ENCODE measurements around the gene TSC2. TPM values are rescaled to one million over a fixed set of nuclear protein-coding genes. Genes with fewer than 3 reads are reported as not detected.

The TSC2 gene
- total and polyA plus RNA-seq, 2 donors (not counting 3 experiments of a cell fraction or from before 2014, with no cell fraction given): 87.9 to 144 TPM

- H3K4me1 ChIP-seq (ENCODE audit: control insufficient read depth, extremely low read depth, insufficient read depth, low read length): no peaks in the 10 kb centered on the region
- DNase-seq (ENCODE audit: low read depth, low spot score): no peak
- peaks cover 0 to 55% of the 10 kb centered on the region in 2 experiments for H3K36me3 ChIP-seq (ENCODE audit: control insufficient read depth in 2 of 2, extremely low read depth in 1 of 2, insufficient read depth in 2 of 2, low read length in 2 of 2)
- H3K9me1 ChIP-seq (replicated peaks; ENCODE audit: control insufficient read depth, extremely low read depth, insufficient read depth, low read length): no peaks in the 10 kb centered on the region
- intact Hi-C loops (cut with micrococcal nuclease) (no loop called here), dilution Hi-C loops (cut with MboI; ENCODE audit: extremely low pct_ligation_motif_present, low sequenced_read_pairs) (no loop called here)
- no peaks in the 10 kb centered on the region for H3K9me3 ChIP-seq (replicated peaks; ENCODE audit: control insufficient read depth, insufficient read depth, low read length)
- no peak overlapping the region for H3K27ac ChIP-seq (ENCODE audit: insufficient read depth, low read depth, low read length)
- BruUV-seq (replicated peaks): no TSS peak
- no peak overlapping the region for H3K4me3 ChIP-seq (replicated peaks in 1 of 3; ENCODE audit: insufficient read depth in 1 of 3, low read depth in 1 of 3, low read length in 3 of 3)
- H3K27me3 ChIP-seq (ENCODE audit: control insufficient read depth in 2 of 2, insufficient read depth in 2 of 2, low read length in 2 of 2): no peaks in the 10 kb centered on the region
- H3K4me2 ChIP-seq (ENCODE audit: insufficient read depth, low read length): no peak overlapping the region
- CTCF ChIA-PET: interaction anchor here (0.6 to 1.3 kb wide), 2 partner anchors 39 to 57 kb away, joined by 3 read pairs; no protein-coding TSS in a partner anchor
- FAIRE-seq: no peak
- H3K9ac ChIP-seq (replicated peaks; ENCODE audit: extremely low read depth, insufficient read depth, low read length): no peak overlapping the region
- POLR2A ChIA-PET: no interaction called here
- TF ChIP-seq EZH2 (IDR thresholded peaks at IDR 0.05; ENCODE audit: borderline replicate concordance, low read depth, low read length, severe bottlenecking): no peak
- no peak for TF ChIP-seq JUN (IDR thresholded peaks at IDR 0.05; ENCODE audit: borderline replicate concordance, insufficient read depth, insufficient read length, low read depth)
- no peak for TF ChIP-seq POLR2A (IDR thresholded peaks at IDR 0.05; ENCODE audit: low read depth, low read length)
- no peak for TF ChIP-seq CTCF (IDR thresholded peaks at IDR 0.05; ENCODE audit: extremely low read depth in 1 of 2, insufficient read depth in 1 of 2, low read depth in 1 of 2, low read length in 2 of 2)
- no peak for TF ChIP-seq MYC (IDR thresholded peaks at IDR 0.05; ENCODE audit: low read depth, low read length)
- no peak for TF ChIP-seq GATA2 (IDR thresholded peaks at IDR 0.05; ENCODE audit: insufficient read depth, insufficient read length, low read depth, low read length)
- TF ChIP-seq MAX (IDR thresholded peaks at IDR 0.05; ENCODE audit: insufficient read depth, insufficient read length): no peak
- no peak overlapping the region for H2AFZ ChIP-seq (ENCODE audit: low read depth, low read length)
- no peaks in the 10 kb centered on the region for H3K79me2 ChIP-seq (ENCODE audit: control insufficient read depth, insufficient read depth, low read length)
- H4K20me1 ChIP-seq (replicated peaks; ENCODE audit: control insufficient read depth, extremely low read depth, insufficient read depth, low read length): no peaks in the 10 kb centered on the region
Measured at GRCh38 chr16:2061023-2061422, 13.2 kb downstream of the TSC2 start.

Measured in endothelial cell of umbilical vein (primary cell).